Measurements from ENCODE around the gene TKFC. TPM values are rescaled to one million over a fixed set of nuclear protein-coding genes. Genes with fewer than 3 reads are reported as not detected.

Gene TKFC
- total and polyA plus RNA-seq, 4 donors: 15.7 to 134 (median 53.4) TPM

DNA sequence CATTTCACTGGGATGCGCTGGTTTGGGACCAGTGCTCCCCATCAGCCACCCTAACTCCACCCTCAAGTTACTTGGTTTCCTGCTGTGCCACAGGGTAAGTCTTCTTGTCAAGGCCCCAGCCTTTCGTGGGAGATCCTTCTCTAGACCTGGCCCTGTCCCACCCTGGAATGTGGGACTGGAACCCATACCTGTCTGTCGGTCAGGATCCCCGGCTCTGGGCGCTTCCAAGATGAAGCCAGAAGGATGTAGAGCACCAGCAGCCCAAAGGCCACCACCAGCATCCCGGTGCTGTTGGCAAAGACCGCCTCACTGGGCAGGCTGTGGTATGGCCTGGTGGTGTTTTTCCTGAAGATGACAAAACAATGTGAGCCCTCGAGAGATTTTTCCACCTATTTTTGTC, 17.8 kb downstream of the TKFC start (continued):
- TF ChIP-seq, protein P1, sequence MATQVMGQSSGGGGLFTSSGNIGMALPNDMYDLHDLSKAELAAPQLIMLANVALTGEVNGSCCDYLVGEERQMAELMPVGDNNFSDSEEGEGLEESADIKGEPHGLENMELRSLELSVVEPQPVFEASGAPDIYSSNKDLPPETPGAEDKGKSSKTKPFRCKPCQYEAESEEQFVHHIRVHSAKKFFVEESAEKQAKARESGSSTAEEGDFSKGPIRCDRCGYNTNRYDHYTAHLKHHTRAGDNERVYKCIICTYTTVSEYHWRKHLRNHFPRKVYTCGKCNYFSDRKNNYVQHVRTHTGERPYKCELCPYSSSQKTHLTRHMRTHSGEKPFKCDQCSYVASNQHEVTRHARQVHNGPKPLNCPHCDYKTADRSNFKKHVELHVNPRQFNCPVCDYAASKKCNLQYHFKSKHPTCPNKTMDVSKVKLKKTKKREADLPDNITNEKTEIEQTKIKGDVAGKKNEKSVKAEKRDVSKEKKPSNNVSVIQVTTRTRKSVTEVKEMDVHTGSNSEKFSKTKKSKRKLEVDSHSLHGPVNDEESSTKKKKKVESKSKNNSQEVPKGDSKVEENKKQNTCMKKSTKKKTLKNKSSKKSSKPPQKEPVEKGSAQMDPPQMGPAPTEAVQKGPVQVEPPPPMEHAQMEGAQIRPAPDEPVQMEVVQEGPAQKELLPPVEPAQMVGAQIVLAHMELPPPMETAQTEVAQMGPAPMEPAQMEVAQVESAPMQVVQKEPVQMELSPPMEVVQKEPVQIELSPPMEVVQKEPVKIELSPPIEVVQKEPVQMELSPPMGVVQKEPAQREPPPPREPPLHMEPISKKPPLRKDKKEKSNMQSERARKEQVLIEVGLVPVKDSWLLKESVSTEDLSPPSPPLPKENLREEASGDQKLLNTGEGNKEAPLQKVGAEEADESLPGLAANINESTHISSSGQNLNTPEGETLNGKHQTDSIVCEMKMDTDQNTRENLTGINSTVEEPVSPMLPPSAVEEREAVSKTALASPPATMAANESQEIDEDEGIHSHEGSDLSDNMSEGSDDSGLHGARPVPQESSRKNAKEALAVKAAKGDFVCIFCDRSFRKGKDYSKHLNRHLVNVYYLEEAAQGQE (IDR thresholded peaks at IDR 0.05): no peak

DNA sequence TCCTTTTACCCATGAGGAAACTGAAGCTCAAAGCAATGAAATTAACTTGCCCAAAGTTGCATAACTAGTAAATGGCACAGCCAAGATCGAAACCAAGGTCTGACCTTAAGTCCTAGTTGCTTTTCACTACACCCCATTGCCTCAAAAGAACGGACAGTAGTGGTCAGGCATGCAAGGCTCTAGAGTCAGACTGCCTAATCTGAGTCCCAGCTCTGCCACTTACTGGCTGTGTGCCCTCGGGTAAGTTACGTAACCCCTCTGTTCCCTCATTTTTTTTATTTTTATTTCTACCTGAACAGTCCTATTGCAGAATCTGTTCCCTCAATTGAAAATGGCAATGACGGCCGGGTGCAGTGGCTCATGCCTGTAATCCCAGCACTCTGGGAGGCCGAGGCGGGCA, 19.0 kb downstream of the TKFC start:
- Histone ChIP-seq H3K27me3 (ENCODE audit: control insufficient read depth in 4 of 4, insufficient read depth in 4 of 4, low read length in 3 of 4) (no peaks in the 10 kb centered on the region), H3K36me3 (ENCODE audit: control insufficient read depth in 4 of 4, insufficient read depth in 3 of 4, low read depth in 1 of 4, low read length in 3 of 4) (peaks cover 3 to 12% (median 9%) of the 10 kb centered on the region in 4 donors), H3K9ac (ENCODE audit: low read depth in 1 of 2, low read length in 2 of 2) (no peak overlapping the region), H3K4me3 (ENCODE audit: low read depth in 1 of 3, low read length in 3 of 3) (no peak overlapping the region), H3K27ac (ENCODE audit: low read depth in 1 of 2, low read length in 2 of 2) (no peak overlapping the region), H3K4me1 (ENCODE audit: control insufficient read depth in 4 of 4, insufficient read depth in 4 of 4, low read length in 3 of 4) (peaks cover 0 to 11% (median 5%) of the 10 kb centered on the region in 4 donors), H3K9me3 (ENCODE audit: control insufficient read depth in 4 of 4, low read length in 3 of 4) (no peaks in the 10 kb centered on the region)
- WGBS: 75% methylated on average over 8 of the region's 8 CpGs
- TF ChIP-seq, protein P2, sequence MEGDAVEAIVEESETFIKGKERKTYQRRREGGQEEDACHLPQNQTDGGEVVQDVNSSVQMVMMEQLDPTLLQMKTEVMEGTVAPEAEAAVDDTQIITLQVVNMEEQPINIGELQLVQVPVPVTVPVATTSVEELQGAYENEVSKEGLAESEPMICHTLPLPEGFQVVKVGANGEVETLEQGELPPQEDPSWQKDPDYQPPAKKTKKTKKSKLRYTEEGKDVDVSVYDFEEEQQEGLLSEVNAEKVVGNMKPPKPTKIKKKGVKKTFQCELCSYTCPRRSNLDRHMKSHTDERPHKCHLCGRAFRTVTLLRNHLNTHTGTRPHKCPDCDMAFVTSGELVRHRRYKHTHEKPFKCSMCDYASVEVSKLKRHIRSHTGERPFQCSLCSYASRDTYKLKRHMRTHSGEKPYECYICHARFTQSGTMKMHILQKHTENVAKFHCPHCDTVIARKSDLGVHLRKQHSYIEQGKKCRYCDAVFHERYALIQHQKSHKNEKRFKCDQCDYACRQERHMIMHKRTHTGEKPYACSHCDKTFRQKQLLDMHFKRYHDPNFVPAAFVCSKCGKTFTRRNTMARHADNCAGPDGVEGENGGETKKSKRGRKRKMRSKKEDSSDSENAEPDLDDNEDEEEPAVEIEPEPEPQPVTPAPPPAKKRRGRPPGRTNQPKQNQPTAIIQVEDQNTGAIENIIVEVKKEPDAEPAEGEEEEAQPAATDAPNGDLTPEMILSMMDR (IDR thresholded peaks at IDR 0.05; ENCODE audit: low read depth, low read length, missing input control): no peak
- TF ChIP-seq, protein P3, sequence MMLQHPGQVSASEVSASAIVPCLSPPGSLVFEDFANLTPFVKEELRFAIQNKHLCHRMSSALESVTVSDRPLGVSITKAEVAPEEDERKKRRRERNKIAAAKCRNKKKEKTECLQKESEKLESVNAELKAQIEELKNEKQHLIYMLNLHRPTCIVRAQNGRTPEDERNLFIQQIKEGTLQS (IDR thresholded peaks at IDR 0.05): no peak
- TF ChIP-seq, protein P4, sequence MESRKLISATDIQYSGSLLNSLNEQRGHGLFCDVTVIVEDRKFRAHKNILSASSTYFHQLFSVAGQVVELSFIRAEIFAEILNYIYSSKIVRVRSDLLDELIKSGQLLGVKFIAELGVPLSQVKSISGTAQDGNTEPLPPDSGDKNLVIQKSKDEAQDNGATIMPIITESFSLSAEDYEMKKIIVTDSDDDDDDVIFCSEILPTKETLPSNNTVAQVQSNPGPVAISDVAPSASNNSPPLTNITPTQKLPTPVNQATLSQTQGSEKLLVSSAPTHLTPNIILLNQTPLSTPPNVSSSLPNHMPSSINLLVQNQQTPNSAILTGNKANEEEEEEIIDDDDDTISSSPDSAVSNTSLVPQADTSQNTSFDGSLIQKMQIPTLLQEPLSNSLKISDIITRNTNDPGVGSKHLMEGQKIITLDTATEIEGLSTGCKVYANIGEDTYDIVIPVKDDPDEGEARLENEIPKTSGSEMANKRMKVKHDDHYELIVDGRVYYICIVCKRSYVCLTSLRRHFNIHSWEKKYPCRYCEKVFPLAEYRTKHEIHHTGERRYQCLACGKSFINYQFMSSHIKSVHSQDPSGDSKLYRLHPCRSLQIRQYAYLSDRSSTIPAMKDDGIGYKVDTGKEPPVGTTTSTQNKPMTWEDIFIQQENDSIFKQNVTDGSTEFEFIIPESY (IDR thresholded peaks at IDR 0.05): no peak
- TF ChIP-seq NR2F2 (IDR thresholded peaks at IDR 0.05) (no peak), RAD21 (IDR thresholded peaks at IDR 0.05) (no peak), GABPA (IDR thresholded peaks at IDR 0.05 in 1 of 2, conservative IDR thresholded peaks at IDR 0.05 in 1 of 2) (no peak), HNF4A (conservative IDR thresholded peaks at IDR 0.05) (no peak), TAF1 (conservative IDR thresholded peaks at IDR 0.05) (no peak), YY1 (IDR thresholded peaks at IDR 0.05) (no peak), JUND (IDR thresholded peaks at IDR 0.05) (no peak), EGR1 (IDR thresholded peaks at IDR 0.05; ENCODE audit: low read depth in 2 of 2) (no peak), HNF4G (IDR thresholded peaks at IDR 0.05) (no peak), FOXA1 (IDR thresholded peaks at IDR 0.05) (no peak), SP1 (IDR thresholded peaks at IDR 0.05) (no peak), FOXA2 (IDR thresholded peaks at IDR 0.05) (no peak)
- DNase-seq (ENCODE audit: low spot score): no peak
